ENCODE data around the gene OR10G2.

DNA sequence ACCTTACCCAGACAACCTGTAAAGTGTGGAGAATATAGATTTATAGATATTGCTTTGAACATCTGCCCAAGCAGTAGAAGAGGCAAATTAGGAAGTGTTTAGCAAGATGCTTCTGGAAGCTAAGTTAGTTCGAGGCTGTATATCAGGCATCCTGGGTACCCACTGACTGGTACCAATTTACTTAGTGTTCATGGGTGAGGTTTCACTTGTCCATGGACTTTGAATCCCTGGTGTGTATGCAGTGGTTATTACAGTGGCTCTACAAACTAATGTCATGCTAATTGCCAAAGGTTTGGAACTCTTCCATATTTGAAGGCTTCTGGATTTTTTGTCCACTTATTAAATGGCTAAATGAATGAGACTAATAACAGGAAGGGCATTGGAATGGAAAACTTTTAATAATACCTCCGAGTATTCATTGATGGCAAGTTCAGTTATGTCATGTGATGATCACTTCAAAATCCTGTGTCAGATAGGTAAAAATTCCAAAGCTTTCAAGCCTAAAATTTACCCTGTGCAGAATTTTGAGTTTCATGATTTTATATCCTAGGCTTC is 18.7 kb upstream of the OR10G2 start, which contains the start of gene OR4E2:
- no peak for TF ChIP-seq CTCF (IDR thresholded peaks at IDR 0.05; ENCODE audit: low read depth, low read length)
- TF ChIP-seq, protein P1, sequence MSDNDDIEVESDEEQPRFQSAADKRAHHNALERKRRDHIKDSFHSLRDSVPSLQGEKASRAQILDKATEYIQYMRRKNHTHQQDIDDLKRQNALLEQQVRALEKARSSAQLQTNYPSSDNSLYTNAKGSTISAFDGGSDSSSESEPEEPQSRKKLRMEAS (IDR thresholded peaks at IDR 0.05; ENCODE audit: low read depth, low read length): no peak
